NCI-H1417 (cell line): ENCODE measurements around the gene RNF133.
A peak's percentile ranks its signal among the peaks of the same experiment; 100 is the strongest.

ENCODE experiments used
- DNase-seq, 3 experiments: peaks; one replicate each; lab custom pipeline; 2025; lab: John Stamatoyannopoulos, UW

The RNF133 gene

DNA sequence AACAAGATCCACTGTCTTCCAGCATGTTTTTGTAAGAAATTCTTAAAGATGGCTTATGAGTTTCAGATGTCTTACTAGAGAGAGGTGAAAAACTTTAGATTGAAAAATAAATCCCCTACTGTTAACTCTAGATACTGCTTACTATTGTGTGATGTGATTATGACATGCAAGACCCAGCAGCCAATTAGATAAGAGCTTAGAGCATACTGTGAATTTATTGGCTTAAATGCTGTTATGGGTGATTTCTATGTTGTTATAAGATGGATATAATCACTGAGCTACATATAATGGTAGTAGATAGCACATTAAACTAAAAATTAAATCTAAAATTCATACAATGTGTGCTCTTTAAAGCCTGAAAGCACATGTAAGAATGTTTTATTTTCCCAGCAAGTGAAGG, at the start of gene RNF133:
Gene RNF133 (minus strand): TSS at position 101 of the 400 bp plus-strand sequence. CDS start 199 bp downstream, outside the sequence.
- DNase-seq = no peak

DNA sequence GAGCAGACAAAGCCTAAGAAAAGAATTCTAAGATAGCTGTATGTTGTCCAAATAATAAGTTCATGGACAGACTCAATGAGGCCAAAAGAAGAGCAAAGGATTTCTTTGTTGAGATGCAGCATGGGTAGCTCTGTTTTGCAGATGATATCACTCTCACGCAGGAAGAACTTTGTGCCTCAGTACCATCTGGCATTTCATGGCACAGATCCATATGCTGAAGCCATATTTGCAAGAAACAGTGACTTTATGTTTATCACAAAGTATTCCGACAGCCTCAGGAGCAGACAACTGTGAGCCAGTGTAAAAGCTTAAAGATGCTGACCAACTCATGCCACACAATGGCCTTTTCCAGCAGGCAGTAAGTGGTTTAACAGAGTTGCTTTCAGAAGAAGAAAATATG, 49.3 kb upstream of the RNF133 start:
- no peak for DNase-seq

DNA sequence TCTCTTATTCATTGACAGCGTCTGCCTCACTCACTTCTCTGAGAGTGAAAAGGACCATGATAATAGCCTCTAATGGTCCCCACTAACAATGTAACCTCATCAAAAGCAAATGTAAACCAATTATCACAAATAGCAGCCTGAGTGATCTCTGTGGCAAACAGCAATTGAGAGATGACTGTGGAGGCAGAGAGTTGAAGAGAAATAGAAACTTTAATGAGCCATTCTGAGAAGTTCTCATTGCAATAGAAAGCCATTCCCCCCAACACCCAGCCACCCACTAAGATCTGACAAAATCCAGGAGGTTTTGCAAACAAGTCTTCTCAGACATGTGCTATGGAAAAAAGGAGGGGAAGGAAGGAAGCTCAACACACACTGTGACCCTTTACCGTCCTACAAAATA, 48.0 kb upstream of the RNF133 start:
- peak; percentile 12 to 93 (median 61) for DNase-seq

GRCh38 chr7:122743211-122743610, 44.3 kb upstream of the RNF133 start:
- DNase-seq = peak in 1 of 3 experiments; percentile 41

- DNase-seq = no peak
Observed at GRCh38 chr7:122738947-122739346, 40.0 kb upstream of the RNF133 start.

DNA sequence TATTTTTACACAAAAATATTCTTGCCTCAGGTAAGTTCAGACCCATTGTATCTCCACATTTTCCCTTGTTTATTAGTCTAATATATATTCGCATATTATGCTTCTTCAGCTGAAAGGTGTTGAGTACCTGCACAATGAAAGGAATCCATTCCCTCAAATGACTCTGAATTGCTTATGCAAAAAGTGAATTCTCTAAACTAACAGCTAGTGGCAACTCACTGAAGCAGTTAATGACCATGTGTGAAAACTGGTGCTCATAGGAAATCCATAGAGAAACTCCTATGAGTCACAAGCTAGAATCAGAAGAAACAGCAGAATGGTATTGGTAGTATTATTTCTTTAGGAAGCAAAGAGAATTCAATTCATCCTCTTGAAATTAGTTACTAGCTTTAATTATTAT, 37.3 kb upstream of the RNF133 start:
- no peak for DNase-seq

DNA sequence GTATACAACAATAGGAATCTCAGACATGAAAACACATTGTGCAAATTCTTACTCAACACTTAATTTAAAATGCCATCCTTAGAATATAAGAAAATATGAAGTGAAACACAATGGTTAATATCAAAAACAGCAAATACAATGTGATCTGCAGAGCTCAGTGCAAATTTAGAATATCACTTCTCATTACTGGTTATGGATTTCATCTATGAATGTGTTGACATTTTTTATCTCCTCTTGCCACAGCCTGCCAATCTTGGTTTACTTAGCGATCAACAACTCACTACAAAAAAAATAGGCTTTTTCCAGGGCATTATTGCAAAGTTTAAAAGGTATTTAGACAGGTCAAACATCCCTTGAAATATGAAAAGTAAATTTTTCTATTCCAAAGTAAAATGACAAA, 28.8 kb upstream of the RNF133 start:
- DNase-seq = no peak

DNA sequence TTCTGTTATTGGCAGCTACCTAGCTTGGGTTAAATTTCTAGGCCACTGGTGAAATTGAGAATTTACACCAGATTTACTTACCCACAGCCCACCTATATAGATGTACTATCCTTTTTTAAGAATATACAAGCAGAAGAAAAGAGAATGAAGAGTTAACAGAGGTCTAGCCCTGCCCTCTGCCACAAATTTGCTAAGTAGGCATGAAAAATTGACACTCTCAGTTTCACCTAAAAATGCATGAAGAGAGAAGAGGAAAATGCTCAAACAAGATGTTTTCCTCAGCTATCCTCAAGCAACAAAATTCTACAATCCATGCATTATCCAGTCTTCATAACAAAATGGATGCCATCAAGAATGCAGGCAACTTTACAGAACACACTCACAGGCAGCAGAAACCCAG, 28.4 kb upstream of the RNF133 start:
- no peak for DNase-seq

DNA sequence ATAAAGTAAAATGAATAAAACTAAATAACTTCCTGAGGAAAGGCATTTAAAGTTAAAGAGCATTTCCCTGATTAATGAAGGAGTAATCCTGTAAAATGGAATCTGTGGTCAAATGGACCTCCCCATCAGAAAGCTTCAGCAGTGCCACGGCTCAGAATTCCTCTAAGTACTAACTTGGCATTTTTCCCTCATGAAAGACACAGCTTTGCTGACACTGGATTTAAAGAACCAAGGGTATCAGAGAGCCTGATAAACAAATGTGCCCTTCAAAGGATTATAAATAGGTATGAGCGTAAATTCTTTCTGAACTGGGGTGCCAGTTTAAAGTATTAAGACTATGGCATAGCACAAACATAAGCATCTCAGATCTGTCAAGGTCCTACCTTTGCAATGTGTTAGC, 28.0 kb upstream of the RNF133 start:
- DNase-seq = no peak

DNA sequence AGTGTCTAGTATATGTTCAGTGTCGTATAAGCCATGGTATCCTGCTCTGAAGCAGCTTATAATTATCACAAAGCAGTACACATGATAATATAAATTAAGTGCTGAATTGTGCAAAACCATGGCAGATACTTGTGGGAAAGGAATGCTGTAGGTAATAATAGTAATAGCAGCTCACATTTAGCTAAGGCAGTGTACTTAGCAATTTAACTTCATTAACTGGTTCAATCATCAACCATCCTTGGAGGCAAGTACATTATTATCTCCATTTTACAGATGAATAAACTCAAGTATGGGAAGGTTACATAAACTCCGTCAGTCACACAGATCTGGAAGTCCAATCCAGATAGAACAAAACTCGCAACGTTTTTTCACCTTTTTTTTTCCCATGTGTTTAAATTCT, 25.4 kb upstream of the RNF133 start:
- DNase-seq = peak in 1 of 3 experiments; percentile 43

- DNase-seq = no peak
Observed at GRCh38 chr7:122719010-122719578, 20.2 kb upstream of the RNF133 start.

DNA sequence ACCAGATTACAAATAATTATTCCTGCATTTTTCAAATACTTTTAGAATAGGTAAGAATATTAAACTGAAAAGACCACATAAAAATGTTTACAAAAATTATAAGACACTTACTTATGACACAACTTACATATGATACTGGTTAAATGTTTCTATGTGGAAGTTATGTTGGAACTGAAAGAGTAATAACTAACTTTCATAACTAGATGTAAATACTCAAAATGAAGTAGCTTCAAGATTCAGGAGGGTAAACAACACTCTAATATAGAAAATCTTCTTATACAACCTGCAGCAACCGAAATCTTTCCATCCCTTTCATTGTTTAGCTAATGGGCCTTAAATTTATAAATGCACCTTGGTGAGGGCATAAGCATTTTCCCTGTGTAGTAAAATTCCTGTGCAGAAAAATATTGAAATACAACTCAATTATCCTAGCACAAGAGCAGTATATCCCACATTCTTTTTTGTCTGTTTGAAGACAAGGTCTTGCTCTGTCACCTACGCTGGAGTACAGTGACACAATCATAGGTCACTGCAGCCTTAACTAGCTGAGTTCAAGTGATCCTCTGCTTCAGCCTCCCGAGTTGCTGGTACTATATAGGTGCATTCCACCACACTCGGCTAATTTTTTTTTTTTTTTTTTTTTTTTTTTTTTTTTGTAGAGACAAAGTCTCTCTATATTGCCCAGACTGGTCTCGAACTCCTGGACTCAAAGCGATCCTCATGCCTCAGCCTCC, 18.6 kb upstream of the RNF133 start:
- no peak for DNase-seq

- no peak for DNase-seq
Observed at GRCh38 chr7:122715183-122715582, 16.3 kb upstream of the RNF133 start.

GRCh38 chr7:122710916-122711315, 12.0 kb upstream of the RNF133 start:
- DNase-seq = no peak

DNA sequence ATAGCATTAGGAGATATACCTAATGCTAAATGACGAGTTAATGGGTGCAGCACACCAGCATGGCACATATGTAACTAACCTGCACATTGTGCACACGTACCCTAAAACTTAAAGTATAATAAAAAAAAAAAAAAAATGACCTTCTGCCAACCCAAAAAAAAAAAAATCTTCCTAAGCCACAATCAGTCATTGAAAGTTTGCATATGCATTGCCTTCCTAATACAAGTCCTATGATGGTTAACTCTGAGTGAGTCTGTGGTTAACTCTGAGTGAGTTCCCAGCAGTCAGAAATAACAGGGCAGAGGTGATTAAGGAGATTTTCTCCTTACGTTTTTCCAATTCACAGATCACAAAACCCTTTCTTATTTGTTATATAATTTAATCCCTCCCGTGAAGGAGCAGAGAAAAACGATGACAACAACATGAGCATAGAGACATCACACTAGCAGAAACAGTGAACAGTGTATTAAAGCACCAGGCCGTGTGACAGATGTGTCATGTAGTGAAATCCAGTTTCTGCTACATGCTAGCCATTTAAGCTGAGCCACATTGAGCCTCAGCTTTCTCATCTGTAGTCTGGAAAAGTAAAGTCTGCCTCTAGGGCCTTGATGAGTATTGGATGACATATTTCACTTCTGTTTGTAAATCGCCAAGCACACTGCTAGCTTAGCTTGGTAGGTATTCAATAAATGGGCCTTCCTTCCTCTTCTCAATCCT, 11.2 kb upstream of the RNF133 start:
- no peak for DNase-seq

- no peak for DNase-seq
Observed at GRCh38 chr7:122706836-122707235, 7.9 kb upstream of the RNF133 start.

DNA sequence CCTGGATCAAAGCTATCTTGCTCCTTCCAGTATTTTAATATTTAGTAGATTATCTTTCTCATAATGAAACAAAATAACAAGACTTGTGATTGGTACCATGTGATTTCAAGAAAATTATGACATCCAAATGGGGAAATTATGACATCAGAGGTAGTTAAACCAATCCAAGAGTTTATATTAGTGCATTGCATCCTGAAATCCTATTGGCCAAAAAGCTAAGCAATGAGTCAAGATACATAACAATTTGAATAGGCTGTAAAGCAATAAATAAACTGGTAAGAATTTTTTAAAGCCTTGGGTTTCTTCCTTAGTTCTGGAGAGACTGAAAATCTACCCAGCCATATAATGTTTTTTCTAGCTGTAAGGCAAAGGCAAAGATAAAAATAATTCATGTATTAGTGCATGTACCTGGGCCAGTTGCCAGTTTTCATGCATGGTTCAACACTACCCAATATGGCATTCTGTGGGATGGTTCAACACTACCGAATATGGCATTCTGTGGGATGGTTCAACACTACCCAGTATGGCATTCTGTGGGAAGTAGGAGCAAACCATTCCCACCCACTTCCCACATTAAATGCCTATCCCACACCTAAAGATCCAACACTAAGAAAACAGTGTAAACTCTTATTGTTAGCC, 4.1 kb upstream of the RNF133 start, which contains the start of gene RNF148:
Gene RNF148 (minus strand): TSS at position 51 of the 639 bp plus-strand sequence. CDS start 172 bp downstream, outside the sequence.
- no peak for DNase-seq

GRCh38 chr7:122695816-122696215, 3.1 kb downstream of the RNF133 start:
- DNase-seq = no peak

DNA sequence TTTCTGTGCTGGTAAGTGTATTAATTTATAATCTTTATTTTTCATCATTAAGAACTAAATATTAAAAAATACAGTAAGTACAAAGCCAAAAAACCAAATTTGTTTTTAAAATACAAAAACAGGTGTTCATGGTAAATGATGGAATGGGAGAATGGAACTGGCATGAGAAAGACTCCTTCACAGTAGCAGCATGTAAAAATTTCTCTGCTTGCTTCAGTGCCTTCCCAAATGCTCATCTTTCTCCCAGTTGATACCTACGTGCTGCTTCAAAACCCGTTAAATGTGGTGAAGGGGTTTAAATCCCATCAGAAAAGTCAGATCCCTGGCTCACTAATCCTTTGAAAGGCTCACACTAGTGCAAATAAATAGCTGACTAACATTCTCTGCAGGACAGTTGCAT, 4.2 kb downstream of the RNF133 start:
- no peak for DNase-seq

GRCh38 chr7:122692769-122693309, 6.1 kb downstream of the RNF133 start:
- no peak for DNase-seq

DNA sequence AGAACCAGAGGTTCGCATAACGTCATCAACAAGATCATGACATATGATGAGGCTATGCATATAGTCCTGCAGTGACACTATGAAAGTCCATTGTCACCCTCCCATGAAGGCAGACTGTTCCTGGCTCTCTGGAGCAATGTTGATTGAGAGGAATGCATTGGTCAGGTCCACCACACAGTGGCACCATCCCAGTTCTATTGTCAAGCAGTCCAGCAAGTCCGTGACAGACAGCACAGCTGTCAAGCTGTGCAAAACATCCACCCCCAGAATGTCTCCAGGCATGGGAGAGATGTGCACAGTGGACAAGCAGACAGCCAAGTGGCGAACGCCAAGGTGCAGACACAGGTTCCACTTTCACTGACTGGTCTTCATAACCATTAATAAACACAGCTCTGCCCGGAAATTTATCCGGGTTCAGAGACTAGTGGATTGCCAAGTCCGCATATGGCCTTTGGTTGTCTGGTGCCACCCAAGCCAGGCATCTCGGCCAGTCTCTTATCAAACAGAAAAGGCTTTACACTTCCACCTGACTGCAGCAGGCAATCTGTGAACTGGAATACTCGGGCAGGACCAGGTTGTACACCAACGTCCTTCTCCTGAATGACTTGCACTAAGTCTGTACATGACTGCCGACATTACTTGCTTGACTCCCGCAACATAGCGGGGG, 7.2 kb downstream of the RNF133 start:
- DNase-seq = no peak
